GM21576 (cell line): Measurements from ENCODE around the gene MPPE1.
"Not testable (repeated sequence)": the region's sequence is repeated elsewhere in the genome, so short reads cannot be mapped to it uniquely, and the experiment has no call there.

Experiments used
- ATAC-seq: cut with Tn5 transposase; IDR thresholded peaks from one replicate; pipeline ENCODE4 v1.9.1; 2021; ENCODE audit warnings: mild to moderate bottlenecking, moderate library complexity; ENCODE audit not compliant: unreplicated experiment

The MPPE1 gene

GRCh38 chr18:11859903-11860407 is 48.2 kb downstream of the MPPE1 start:
- ATAC-seq, result no peak

GRCh38 chr18:11859282-11859830 is 48.8 kb downstream of the MPPE1 start:
- ATAC-seq, result no peak

GRCh38 chr18:11857177-11857887 is 50.8 kb downstream of the MPPE1 start:
- no peak for ATAC-seq

GRCh38 chr18:11854554-11854953 is 53.6 kb downstream of the MPPE1 start:
- not testable (repeated sequence) for ATAC-seq

- ATAC-seq, result no peak
Measured at GRCh38 chr18:11851806-11852337, 56.2 kb downstream of the MPPE1 start.

- peak; percentile 91 for ATAC-seq
Measured at GRCh38 chr18:11851146-11851805, 56.8 kb downstream of the MPPE1 start, which contains the start of gene CHMP1B. Gene CHMP1B (plus strand): TSS chr18:11851413. CDS start chr18:11851512, 99 bp downstream.

GRCh38 chr18:11850821-11851145 is 57.3 kb downstream of the MPPE1 start:
- peak; percentile 28 for ATAC-seq

GRCh38 chr18:11849841-11850634 is 58.1 kb downstream of the MPPE1 start:
- no peak for ATAC-seq

- ATAC-seq, result no peak
Measured at GRCh38 chr18:11849279-11849678, 58.8 kb downstream of the MPPE1 start.

- no peak for ATAC-seq
Measured at GRCh38 chr18:11847811-11848210, 60.3 kb downstream of the MPPE1 start.

- no peak for ATAC-seq
Measured at GRCh38 chr18:11845654-11846053, 62.5 kb downstream of the MPPE1 start.

- ATAC-seq, result no peak
Measured at GRCh38 chr18:11844436-11844835, 63.7 kb downstream of the MPPE1 start.

- no peak for ATAC-seq
Measured at GRCh38 chr18:11842562-11842961, 65.6 kb downstream of the MPPE1 start.

GRCh38 chr18:11840493-11840892 is 67.6 kb downstream of the MPPE1 start:
- ATAC-seq, result no peak

- ATAC-seq, result no peak
Measured at GRCh38 chr18:11839556-11839955, 68.6 kb downstream of the MPPE1 start.

- no peak for ATAC-seq
Measured at GRCh38 chr18:11834772-11835171, 73.3 kb downstream of the MPPE1 start.
